CD4-positive, alpha-beta T cell (primary cell): ENCODE results near the gene NUP133. TPM values are rescaled to one million over a fixed set of nuclear protein-coding genes. Genes with fewer than 3 reads are reported as not detected.
"Not testable (repeated sequence)": the region's sequence is repeated elsewhere in the genome, so short reads cannot be mapped to it uniquely, and the experiment has no call there.

Experiments used
- ATAC-seq: fragments of 200-7000 bp; cut with Tn5 transposase; one replicate; pipeline ENCODE4 v1.10.0; 2022; ENCODE audit warnings: mild to moderate bottlenecking; ENCODE audit not compliant: poor library complexity
- CTCF ChIA-PET: fragments of 350-600 bp; sonication (Branson Sonifier 250); formaldehyde crosslinking; loops from one replicate; lab custom pipeline; 2021; ENCODE audit warnings: antibody characterized with exemption, inconsistent platforms; lab: Charles Lee
- POLR2A ChIA-PET: fragments of 350-600 bp; sonication (Branson Sonifier 250); formaldehyde crosslinking; loops from one replicate; lab custom pipeline; 2021; ENCODE audit warnings: antibody characterized with exemption, inconsistent platforms; lab: Charles Lee
- DNase-seq, 14 experiments: peaks; one replicate each; pipeline ENCODE4 v3.0.0-alpha.2; 2013 to 2020; ENCODE audit warnings: mixed read lengths in 2 of 14
- H3K27ac ChIP-seq, 2 donors: one replicate each; pipeline versions ENCODE4 v1.5.1 to v1.7.0; 2013; ENCODE audit warnings: low read length in 2 of 2, low read depth in 1 of 2, mild to moderate bottlenecking in 1 of 2
- H3K27me3 ChIP-seq, 2 experiments: 1 replicate in 1 of 2; 2 replicates in 1 of 2; pipeline versions ENCODE4 v1.6.1 to v1.7.0; 2013; ENCODE audit warnings: low read length in 2 of 2, control low read depth in 1 of 2, mild to moderate bottlenecking in 1 of 2, moderate library complexity in 1 of 2; ENCODE audit not compliant: insufficient read depth in 2 of 2, control insufficient read depth in 1 of 2
- H3K36me3 ChIP-seq: one replicate; pipeline ENCODE4 v1.6.1; 2013; ENCODE audit warnings: low read length, control low read depth; ENCODE audit not compliant: insufficient read depth
- H3K4me1 ChIP-seq: one replicate; pipeline ENCODE4 v1.6.1; 2013; ENCODE audit warnings: low read length, control low read depth; ENCODE audit not compliant: insufficient read depth
- H3K4me3 ChIP-seq: one replicate; pipeline ENCODE4 v1.5.1; 2013; ENCODE audit warnings: mild to moderate bottlenecking, low read length, moderate library complexity
- H3K9me3 ChIP-seq, 2 experiments: 1 replicate in 1 of 2; 2 replicates in 1 of 2; pipeline versions ENCODE4 v1.6.1 to v1.7.0; 2013; ENCODE audit warnings: low read length in 2 of 2, mild to moderate bottlenecking in 2 of 2, control low read depth in 1 of 2, moderate library complexity in 1 of 2; ENCODE audit not compliant: control insufficient read depth in 1 of 2, insufficient read depth in 1 of 2
- H3K27ac Mint-ChIP-seq: one replicate; pipeline ENCODE4 v1.8.0; 2020; ENCODE audit warnings: mixed read lengths
- H3K27me3 Mint-ChIP-seq: one replicate; pipeline ENCODE4 v1.8.0; 2021; ENCODE audit warnings: mixed read lengths
- H3K36me3 Mint-ChIP-seq: one replicate; pipeline ENCODE4 v1.8.0; 2021; ENCODE audit warnings: low read depth, mixed read lengths
- H3K4me1 Mint-ChIP-seq: one replicate; pipeline ENCODE4 v1.8.0; 2021; ENCODE audit warnings: low read depth, mixed read lengths
- H3K4me3 Mint-ChIP-seq: one replicate; pipeline ENCODE4 v1.8.0; 2020; ENCODE audit warnings: mild to moderate bottlenecking, mixed read lengths
- H3K9me3 Mint-ChIP-seq: one replicate; pipeline ENCODE4 v1.8.0; 2020; ENCODE audit warnings: mixed read lengths
- CTCF ChIP-seq: fragments of 200-600 bp; IDR thresholded peaks from one replicate; pipeline ENCODE4 v1.8.0; 2022; ENCODE audit warnings: antibody characterized with exemption, mild to moderate bottlenecking
- intact Hi-C, 2 experiments: fragments of 100-400 bp; cut with DNase I in 1 of 2; cut with micrococcal nuclease in 1 of 2; formaldehyde crosslinking; loops; one replicate each; pipeline versions ENCODE4 v1.15.1 to v1.9.0; 2023 to 2025; cut with DNase I, micrococcal nuclease
- total RNA-seq, 174 experiments: library from RNA in 2 of 174; stranded (reverse) in 2 of 174; gene quantifications; one replicate each; pipeline ENCODE4 v1.2.3 and lab custom pipeline; 2021 to 2026

NUP133 gene
- total RNA-seq, 2 experiments from 2014 or later, result 42.0 to 45.3 TPM

GRCh38 chr1:229396585-229397206, 111.4 kb downstream of the NUP133 start:
- no peak overlapping the region for H3K4me3 Mint-ChIP-seq
- CTCF ChIA-PET, result no interaction called here

GRCh38 chr1:229394517-229394916, 113.6 kb downstream of the NUP133 start:
- H3K27me3 Mint-ChIP-seq, result peaks cover 38% of the 10 kb centered on the region
- H3K27ac Mint-ChIP-seq, CTCF ChIA-PET, intact Hi-C loops, H3K36me3 ChIP-seq, POLR2A ChIA-PET, H3K27me3 ChIP-seq, H3K4me1 Mint-ChIP-seq, H3K9me3 Mint-ChIP-seq, H3K4me1 ChIP-seq, H3K4me3 ChIP-seq, DNase-seq, H3K9me3 ChIP-seq, H3K36me3 Mint-ChIP-seq, ATAC-seq, H3K27ac ChIP-seq, H3K4me3 Mint-ChIP-seq: not testable (repeated sequence)

More at GRCh38 chr1:229396585-229397206, 111.4 kb downstream of the NUP133 start:
- Histone ChIP-seq H3K27me3 (peaks cover 7 to 8% of the 10 kb centered on the region in 2 experiments), H3K4me3 (no peak overlapping the region), H3K9me3 (no peaks in the 10 kb centered on the region), H3K4me1 (no peaks in the 10 kb centered on the region), H3K27ac (no peak overlapping the region), H3K36me3 (no peaks in the 10 kb centered on the region)
- no peak for DNase-seq
- intact Hi-C loops, result no loop called here
- Mint-ChIP-seq H3K36me3 (no peaks in the 10 kb centered on the region), H3K27me3 (peaks cover 39% of the 10 kb centered on the region), H3K27ac (no peak overlapping the region), H3K4me1 (no peaks in the 10 kb centered on the region), H3K9me3 (no peaks in the 10 kb centered on the region)
- no peak for ATAC-seq
- POLR2A ChIA-PET, result no interaction called here
- no peak for TF ChIP-seq CTCF

GRCh38 chr1:229392936-229393335, 115.2 kb downstream of the NUP133 start:
- Mint-ChIP-seq H3K27me3 (peaks cover 45% of the 10 kb centered on the region), H3K9me3 (no peaks in the 10 kb centered on the region), H3K4me1 (no peaks in the 10 kb centered on the region), H3K27ac (no peak overlapping the region), H3K4me3 (no peak overlapping the region), H3K36me3 (no peaks in the 10 kb centered on the region)
- ChIA-PET CTCF (no interaction called here), POLR2A (no interaction called here)
- intact Hi-C loops, result no loop called here
- TF ChIP-seq CTCF, result no peak
- ATAC-seq (no peak), DNase-seq (no peak)
- Histone ChIP-seq H3K9me3 (peaks cover 0 to 4% of the 10 kb centered on the region in 2 experiments), H3K36me3 (no peaks in the 10 kb centered on the region), H3K27ac (no peak overlapping the region), H3K27me3 (peaks cover 4 to 8% of the 10 kb centered on the region in 2 experiments), H3K4me3 (no peak overlapping the region), H3K4me1 (no peaks in the 10 kb centered on the region)

Other genes starting within 250 kb of the NUP133 start
- gene RAB4A, start 237.2 kb downstream of the NUP133 start, total RNA-seq, result 10 to 100 TPM; 26.7 to 28.7 TPM
- gene CCSAP, start 165.3 kb downstream of the NUP133 start, total RNA-seq, result 10 to 100 TPM; 14.3 to 15.2 TPM
- gene ACTA1, start 74.2 kb downstream of the NUP133 start, total RNA-seq, result not detected
- 10 to 100 TPM in 1 of 2 experiments, 1 to 10 TPM in 1; 9.8 to 11.0 TPM for gene ABCB10, start 50.4 kb upstream of the NUP133 start, total RNA-seq
- 10 to 100 TPM; 19.5 to 21.9 TPM for gene TAF5L, start 117.8 kb upstream of the NUP133 start, total RNA-seq
- 1 to 10 TPM; 4.1 to 4.2 TPM for gene URB2, start 117.9 kb upstream of the NUP133 start, total RNA-seq